Neural progenitor cell (in vitro differentiated cells): Measurements from ENCODE around the gene AGTRAP. TPM values are rescaled to one million over a fixed set of nuclear protein-coding genes. Genes with fewer than 3 reads are reported as not detected.

Experiments
- DNase-seq: peaks from one replicate; pipeline ENCODE4 v3.0.0-alpha.2; 2016; ENCODE audit warnings: low spot score
- H2AFZ ChIP-seq: fragments of 200-600 bp; sonication (generic); replicated peaks from 2 replicates; pipeline ENCODE4 v1.6.1; 2016; ENCODE audit warnings: antibody characterized with exemption
- H3F3A ChIP-seq: fragments of 200-600 bp; sonication (generic); 2 replicates; pipeline ENCODE4 v1.6.1; 2016; ENCODE audit warnings: antibody characterized with exemption, low read depth
- H3K27ac ChIP-seq: fragments of 200-600 bp; sonication (generic); 2 replicates; pipeline ENCODE4 v1.5.1; 2016; ENCODE audit warnings: mild to moderate bottlenecking
- H3K27me3 ChIP-seq: fragments of 200-600 bp; sonication (generic); 2 replicates; pipeline ENCODE4 v1.6.1; 2016; ENCODE audit warnings: mild to moderate bottlenecking, moderate library complexity
- H3K36me3 ChIP-seq: fragments of 200-600 bp; sonication (generic); 2 replicates; pipeline ENCODE4 v1.5.1; 2016
- H3K4me1 ChIP-seq: fragments of 200-600 bp; sonication (generic); 2 replicates; pipeline ENCODE4 v1.6.1; 2016; ENCODE audit warnings: mixed run types
- H3K4me2 ChIP-seq: fragments of 200-600 bp; sonication (generic); 2 replicates; pipeline ENCODE4 v1.6.1; 2016
- H3K4me3 ChIP-seq: fragments of 200-600 bp; sonication (generic); 2 replicates; pipeline ENCODE4 v1.5.1; 2016
- H3K79me2 ChIP-seq: fragments of 200-600 bp; sonication (generic); 2 replicates; pipeline ENCODE4 v1.6.1; 2016; ENCODE audit warnings: low read depth
- H3K9ac ChIP-seq: fragments of 200-600 bp; sonication (generic); 2 replicates; pipeline ENCODE4 v1.6.1; 2016
- H3K9me3 ChIP-seq: fragments of 200-600 bp; sonication (generic); 2 replicates; pipeline ENCODE4 v1.5.1; 2016; ENCODE audit warnings: low read depth
- H4K20me1 ChIP-seq: fragments of 200-600 bp; sonication (generic); 2 replicates; pipeline ENCODE4 v1.6.1; 2016; ENCODE audit warnings: low read depth
- H3K27ac Mint-ChIP-seq: 3 replicates; pipeline ENCODE4 v1.8.0; 2021; ENCODE audit warnings: mixed read lengths
- H3K27me3 Mint-ChIP-seq: 2 replicates; pipeline ENCODE4 v1.8.0; 2022; ENCODE audit warnings: low read depth, mild to moderate bottlenecking, inconsistent platforms, moderate library complexity, mixed read lengths; ENCODE audit not compliant: insufficient read depth
- H3K36me3 Mint-ChIP-seq: 3 replicates; pipeline ENCODE4 v1.8.0; 2021; ENCODE audit warnings: mixed read lengths
- H3K4me1 Mint-ChIP-seq: 3 replicates; pipeline ENCODE4 v1.8.0; 2021; ENCODE audit warnings: mixed read lengths
- H3K4me3 Mint-ChIP-seq: 3 replicates; pipeline ENCODE4 v1.8.0; 2021; ENCODE audit warnings: mild to moderate bottlenecking, moderate library complexity, mixed read lengths
- H3K9me3 Mint-ChIP-seq: 3 replicates; pipeline ENCODE4 v1.8.0; 2020; ENCODE audit warnings: mixed read lengths
- EZH2 ChIP-seq: fragments of 200-600 bp; sonication (generic); IDR thresholded peaks from 2 replicates; pipeline ENCODE4 v1.6.1; 2017; ENCODE audit warnings: antibody characterized with exemption, mild to moderate bottlenecking, moderate library complexity
- EZH2phosphoT487 ChIP-seq: fragments of 200-600 bp; sonication (generic); IDR thresholded peaks from 2 replicates; pipeline ENCODE4 v1.6.1; 2017; ENCODE audit warnings: antibody characterized with exemption
- total RNA-seq: library from RNA; depleted of rRNA; stranded (reverse); fragments of >200 nt; gene quantifications from 2 replicates; pipeline ENCODE4 v1.2.3, GENCODE V29; 2015; ENCODE audit warnings: low replicate concordance
- TF ChIP-seq, protein P1 (sequence below): fragments of 200-600 bp; sonication (generic); IDR thresholded peaks from 2 replicates; pipeline ENCODE4 v1.5.1; 2017; ENCODE audit warnings: antibody characterized with exemption, mild to moderate bottlenecking

The AGTRAP gene
- total RNA-seq, 1 donor from 2014 or later, result 12.4 TPM

DNA sequence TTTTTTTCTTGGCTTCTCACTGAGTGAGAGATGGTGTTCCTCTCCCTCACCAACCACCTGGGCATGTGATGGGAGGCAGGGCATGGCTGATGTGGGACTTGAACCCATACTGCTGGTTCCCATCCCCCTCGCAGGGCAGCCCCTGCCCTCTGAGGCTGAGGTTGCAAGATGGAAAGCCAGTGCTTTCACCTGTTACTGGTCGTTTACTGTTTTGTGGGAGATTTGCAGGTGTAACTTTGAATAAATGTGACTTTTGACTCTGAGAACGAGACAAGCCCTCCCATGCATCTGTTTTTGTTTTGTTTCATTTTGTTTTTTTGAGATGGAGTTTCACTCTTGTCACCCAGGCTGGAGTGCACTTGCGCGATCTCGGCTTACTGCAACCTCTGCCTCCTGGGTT lies 47.6 kb downstream of the AGTRAP start:
- H3K36me3 Mint-ChIP-seq, result no peaks in the 10 kb centered on the region
- no peak for DNase-seq
- H2AFZ ChIP-seq, result no peak overlapping the region

DNA sequence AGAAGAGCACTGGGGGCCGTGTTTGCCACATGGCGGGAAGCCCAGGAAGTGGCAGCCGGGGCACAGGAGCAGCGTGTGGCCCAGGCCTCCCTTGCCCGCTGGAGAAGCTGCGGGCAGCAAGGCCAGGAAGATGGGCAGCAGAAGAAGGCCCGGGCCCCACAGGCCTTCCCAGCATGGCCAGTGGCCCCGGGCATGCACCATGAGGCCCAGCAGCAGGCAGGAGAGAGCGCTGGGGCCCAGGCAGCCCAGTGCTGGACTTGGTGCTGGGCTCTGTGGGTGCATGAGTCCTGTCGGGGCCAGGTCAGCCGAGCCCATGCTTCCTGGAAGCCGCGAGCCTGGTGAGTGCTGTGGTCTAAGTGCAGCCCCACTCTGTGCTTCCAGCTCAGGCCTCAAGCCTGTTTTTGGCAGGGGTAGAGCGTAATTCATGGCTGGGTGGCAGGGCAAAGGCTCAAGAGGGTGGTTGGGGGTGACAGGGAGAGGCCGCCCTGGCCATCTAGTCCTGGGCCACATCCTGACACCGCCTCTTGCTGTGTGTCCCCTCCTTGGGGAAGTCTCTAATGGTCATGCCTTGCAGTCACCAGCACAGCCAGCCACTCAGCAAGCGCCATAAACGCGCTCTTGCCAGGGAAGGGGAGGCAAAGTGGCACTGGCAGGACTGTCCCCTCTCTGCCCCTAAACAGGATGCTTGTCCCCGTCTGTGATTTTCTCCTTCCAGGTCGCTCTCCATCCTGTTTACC lies 48.5 kb downstream of the AGTRAP start:
- H3K4me1 ChIP-seq, result peaks cover 15% of the 10 kb centered on the region
- no peak overlapping the region for H3K9ac ChIP-seq
- H3K27ac Mint-ChIP-seq, result no peak overlapping the region
- DNase-seq, result peak; percentile 1
- H3K9me3 ChIP-seq, result no peaks in the 10 kb centered on the region
- no peaks in the 10 kb centered on the region for H3K79me2 ChIP-seq
- H3K4me3 ChIP-seq, result peak overlapping the region; percentile 21
- H2AFZ ChIP-seq, result no peak overlapping the region
- no peaks in the 10 kb centered on the region for H4K20me1 ChIP-seq
- H3K4me1 Mint-ChIP-seq, result peaks cover 13% of the 10 kb centered on the region
- TF ChIP-seq EZH2 (no peak), EZH2phosphoT487 (no peak)
- TF ChIP-seq, protein P1, sequence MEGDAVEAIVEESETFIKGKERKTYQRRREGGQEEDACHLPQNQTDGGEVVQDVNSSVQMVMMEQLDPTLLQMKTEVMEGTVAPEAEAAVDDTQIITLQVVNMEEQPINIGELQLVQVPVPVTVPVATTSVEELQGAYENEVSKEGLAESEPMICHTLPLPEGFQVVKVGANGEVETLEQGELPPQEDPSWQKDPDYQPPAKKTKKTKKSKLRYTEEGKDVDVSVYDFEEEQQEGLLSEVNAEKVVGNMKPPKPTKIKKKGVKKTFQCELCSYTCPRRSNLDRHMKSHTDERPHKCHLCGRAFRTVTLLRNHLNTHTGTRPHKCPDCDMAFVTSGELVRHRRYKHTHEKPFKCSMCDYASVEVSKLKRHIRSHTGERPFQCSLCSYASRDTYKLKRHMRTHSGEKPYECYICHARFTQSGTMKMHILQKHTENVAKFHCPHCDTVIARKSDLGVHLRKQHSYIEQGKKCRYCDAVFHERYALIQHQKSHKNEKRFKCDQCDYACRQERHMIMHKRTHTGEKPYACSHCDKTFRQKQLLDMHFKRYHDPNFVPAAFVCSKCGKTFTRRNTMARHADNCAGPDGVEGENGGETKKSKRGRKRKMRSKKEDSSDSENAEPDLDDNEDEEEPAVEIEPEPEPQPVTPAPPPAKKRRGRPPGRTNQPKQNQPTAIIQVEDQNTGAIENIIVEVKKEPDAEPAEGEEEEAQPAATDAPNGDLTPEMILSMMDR, result no peak
- peaks cover 4% of the 10 kb centered on the region for H3K27me3 Mint-ChIP-seq
- no peaks in the 10 kb centered on the region for H3K36me3 ChIP-seq
- no peak overlapping the region for H3K27ac ChIP-seq
- no peaks in the 10 kb centered on the region for H3K36me3 Mint-ChIP-seq
- peak overlapping the region; percentile 68 for H3K4me2 ChIP-seq
- no peak overlapping the region for H3K4me3 Mint-ChIP-seq
- H3K27me3 ChIP-seq, result no peaks in the 10 kb centered on the region
- no peaks in the 10 kb centered on the region for H3K9me3 Mint-ChIP-seq
- peaks cover 13% of the 10 kb centered on the region for H3F3A ChIP-seq

More for the DNA sequence above, 47.6 kb downstream of the AGTRAP start:
- Histone ChIP-seq H3K9ac (no peak overlapping the region), H3K36me3 (no peaks in the 10 kb centered on the region), H3F3A (peaks cover 13% of the 10 kb centered on the region), H3K4me3 (no peak overlapping the region), H3K9me3 (no peaks in the 10 kb centered on the region), H3K27me3 (no peaks in the 10 kb centered on the region), H3K79me2 (no peaks in the 10 kb centered on the region), H3K4me2 (no peak overlapping the region), H3K4me1 (peaks cover 15% of the 10 kb centered on the region), H4K20me1 (no peaks in the 10 kb centered on the region), H3K27ac (no peak overlapping the region)
- Mint-ChIP-seq H3K4me1 (peaks cover 13% of the 10 kb centered on the region), H3K9me3 (no peaks in the 10 kb centered on the region), H3K27me3 (peaks cover 4% of the 10 kb centered on the region), H3K4me3 (no peak overlapping the region), H3K27ac (no peak overlapping the region)
- no peak for TF ChIP-seq EZH2
- TF ChIP-seq, protein P1, result no peak
- TF ChIP-seq EZH2phosphoT487, result no peak

DNA sequence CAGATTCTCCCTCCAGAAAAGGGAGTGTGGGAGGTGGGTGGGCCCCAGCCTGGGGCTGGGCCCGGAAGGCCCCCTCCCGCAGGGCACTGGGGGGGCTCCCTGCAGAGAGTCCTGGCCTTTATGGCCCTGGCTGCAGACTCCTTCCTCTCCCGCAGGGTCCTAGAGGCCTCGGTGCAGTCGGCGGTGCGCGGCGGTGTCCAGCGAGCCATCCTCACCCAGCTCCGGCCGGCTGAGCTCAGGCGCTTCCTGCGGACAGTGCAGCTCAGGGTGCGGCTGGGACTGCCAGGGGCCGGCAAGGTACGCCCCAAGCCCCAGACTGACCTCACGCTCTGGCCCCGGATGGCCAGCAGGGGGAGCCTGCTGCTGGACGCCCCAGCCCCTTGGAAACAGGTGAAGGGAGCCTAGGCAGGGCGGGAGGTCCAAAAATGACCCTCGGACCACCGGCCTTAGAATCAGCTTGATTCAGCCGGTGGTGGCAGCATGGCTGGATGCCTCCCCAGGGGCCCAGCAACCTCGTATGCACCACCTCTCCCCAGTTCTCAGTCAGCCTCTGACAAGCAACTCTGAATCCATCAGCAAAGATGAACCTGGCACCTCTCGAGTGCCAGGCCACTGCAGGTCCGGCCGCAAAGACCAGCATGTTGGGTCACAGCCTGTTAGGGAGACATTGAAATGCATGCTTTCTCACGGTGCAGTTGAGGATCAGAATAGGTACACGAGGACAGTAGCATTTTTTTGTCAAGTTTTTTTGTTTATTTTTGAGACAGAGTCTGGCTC lies 49.2 kb downstream of the AGTRAP start:
- Mint-ChIP-seq H3K27me3 (peaks cover 4% of the 10 kb centered on the region), H3K36me3 (no peaks in the 10 kb centered on the region), H3K4me1 (peaks cover 13% of the 10 kb centered on the region), H3K9me3 (no peaks in the 10 kb centered on the region), H3K4me3 (peak overlapping the region; percentile 48), H3K27ac (peak overlapping the region; percentile 68)
- H3K27ac ChIP-seq, result no peak overlapping the region
- H3K9ac ChIP-seq, result no peak overlapping the region
- H3K4me2 ChIP-seq, result peak overlapping the region; percentile 68
- H2AFZ ChIP-seq, result no peak overlapping the region
- peak; percentile 90 for DNase-seq
- no peaks in the 10 kb centered on the region for H3K27me3 ChIP-seq
- H3F3A ChIP-seq, result peaks cover 13% of the 10 kb centered on the region
- peak overlapping the region; percentile 21 for H3K4me3 ChIP-seq
- H3K79me2 ChIP-seq, result no peaks in the 10 kb centered on the region
- TF ChIP-seq, protein P1, result peak; percentile 88
- no peak for TF ChIP-seq EZH2
- no peak for TF ChIP-seq EZH2phosphoT487
- H3K4me1 ChIP-seq, result peaks cover 15% of the 10 kb centered on the region
- no peaks in the 10 kb centered on the region for H3K36me3 ChIP-seq
- no peaks in the 10 kb centered on the region for H4K20me1 ChIP-seq
- no peaks in the 10 kb centered on the region for H3K9me3 ChIP-seq
